GM23338 (cell line): ENCODE measurements around the gene RUBCN.

Experiments used
- CTCF ChIP-seq, 2 experiments: fragments of 200-600 bp in 1 of 2; sonication (generic) in 1 of 2; conservative IDR thresholded peaks; 2 replicates each; pipeline versions ENCODE4 v1.5.1 to v1.6.1; 2016 to 2017; ENCODE audit warnings: antibody characterized with exemption in 2 of 2, low read depth in 2 of 2, mild to moderate bottlenecking in 2 of 2, moderate library complexity in 1 of 2
- EZH2 ChIP-seq: fragments of 200-600 bp; sonication (generic); IDR thresholded peaks from one replicate; pipeline ENCODE4 v1.8.0; 2017; ENCODE audit warnings: antibody characterized with exemption, mild to moderate bottlenecking, low read depth; ENCODE audit not compliant: unreplicated experiment
- JUNB ChIP-seq: IDR thresholded peaks from one replicate; pipeline ENCODE4 v1.6.1; 2016; ENCODE audit warnings: antibody characterized with exemption; ENCODE audit not compliant: unreplicated experiment
- REST ChIP-seq: IDR thresholded peaks from one replicate; pipeline ENCODE4 v1.6.1; 2018; ENCODE audit warnings: antibody characterized with exemption; ENCODE audit not compliant: unreplicated experiment

GRCh38 chr3:197690754-197691153, 46.0 kb downstream of the RUBCN start:
- no peak for TF ChIP-seq EZH2
- no peak for TF ChIP-seq CTCF (conservative IDR thresholded peaks at IDR 0.05; ENCODE audit: low read depth in 2 of 2)
- no peak for TF ChIP-seq JUNB
- no peak for TF ChIP-seq REST
